Hematopoietic multipotent progenitor cell (in vitro differentiated cells): ENCODE data around the gene SCMH1. TPM values are rescaled to one million over a fixed set of nuclear protein-coding genes. Genes with fewer than 3 reads are reported as not detected.
"Not testable (repeated sequence)": the region's sequence is repeated elsewhere in the genome, so short reads cannot be mapped to it uniquely, and the experiment has no call there.

ENCODE experiments used
- DNase-seq, 3 donors: peaks; one replicate each; pipeline ENCODE4 v3.0.0-alpha.2; 2011 to 2015; ENCODE audit warnings: low read depth in 2 of 3, low spot score in 2 of 3
- total RNA-seq: library from RNA; depleted of rRNA; stranded (reverse); fragments of >200 nt; gene quantifications from one replicate; pipeline ENCODE4 v1.2.3, GENCODE V29; 2012

Gene SCMH1
- total RNA-seq, 1 donor: 39.3 TPM

DNA sequence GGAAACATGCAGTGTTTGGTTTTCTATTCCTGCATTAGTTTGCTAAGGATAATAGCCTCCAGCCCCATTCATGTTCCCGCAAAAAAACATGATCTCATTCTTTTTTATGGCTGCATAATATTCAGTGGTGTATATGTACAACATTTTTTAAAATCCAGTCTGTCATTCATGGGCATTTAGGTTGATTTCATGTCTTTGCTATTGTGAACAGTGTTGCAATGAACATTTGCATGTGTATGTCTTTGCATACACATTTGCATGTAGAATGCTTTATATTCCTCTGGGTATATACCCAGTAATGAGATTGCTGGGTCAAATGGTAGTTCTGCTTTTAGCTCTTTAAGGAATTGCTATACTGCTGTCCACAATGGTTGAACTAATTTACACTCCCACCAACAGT lies 9.0 kb upstream of the SCMH1 start:
- DNase-seq: not testable (repeated sequence)

DNA sequence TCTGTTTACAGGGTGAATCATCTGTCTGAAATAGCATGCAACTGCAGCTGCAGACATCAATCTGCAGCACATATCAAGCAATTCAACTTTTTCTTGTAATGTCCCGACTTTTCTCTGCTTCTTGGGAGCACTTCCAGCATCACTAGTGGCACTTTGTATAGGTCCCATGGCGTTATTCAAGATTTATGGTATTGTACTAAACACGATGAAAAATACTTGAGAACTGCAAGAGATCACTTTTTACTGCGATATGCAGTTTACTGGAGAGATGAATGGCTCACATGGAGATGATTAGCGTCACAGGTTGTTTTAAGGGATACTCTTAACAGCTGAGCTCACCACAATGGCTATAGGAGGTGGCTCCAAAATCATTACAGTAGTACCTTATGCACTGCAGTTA lies 7.2 kb upstream of the SCMH1 start:
- no peak for DNase-seq

DNA sequence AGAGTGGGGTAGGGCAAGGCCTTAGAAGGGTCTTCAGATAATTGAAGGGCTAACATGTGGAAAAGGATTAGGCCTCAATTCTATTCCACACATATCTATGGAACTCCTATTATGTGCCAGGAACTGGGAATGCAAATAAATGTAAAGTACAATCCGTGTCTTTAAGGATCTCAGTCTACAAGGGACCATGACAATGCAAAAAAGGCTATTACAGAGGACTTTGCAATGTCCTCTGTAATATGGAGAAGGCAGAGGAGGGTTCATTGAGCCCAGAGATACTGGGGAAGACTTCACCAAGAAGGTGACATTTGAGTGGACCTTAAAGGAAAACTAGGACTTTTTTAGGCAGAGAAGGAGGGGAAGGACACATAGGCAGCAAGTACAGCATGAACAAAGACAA lies 4.5 kb upstream of the SCMH1 start:
- DNase-seq: no peak

DNA sequence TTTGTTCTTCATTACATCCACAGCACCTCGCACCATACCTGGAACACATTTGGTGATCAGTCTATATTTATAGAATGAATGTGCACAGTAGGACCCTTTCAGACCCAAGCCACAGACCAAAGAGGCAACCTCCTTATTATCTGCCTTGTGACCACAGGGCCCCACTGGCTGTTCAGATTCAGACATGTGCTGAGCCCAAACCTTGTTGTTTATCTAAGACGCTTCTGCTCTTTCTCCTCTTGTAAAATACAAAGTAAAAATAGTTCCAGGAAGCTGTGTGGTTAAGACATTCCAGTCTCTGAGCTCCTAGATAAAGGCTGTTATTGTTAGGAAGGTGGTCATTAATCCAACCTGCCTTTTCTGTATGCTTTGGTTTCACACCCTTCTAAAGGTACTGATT lies 3.6 kb upstream of the SCMH1 start:
- no peak for DNase-seq

DNA sequence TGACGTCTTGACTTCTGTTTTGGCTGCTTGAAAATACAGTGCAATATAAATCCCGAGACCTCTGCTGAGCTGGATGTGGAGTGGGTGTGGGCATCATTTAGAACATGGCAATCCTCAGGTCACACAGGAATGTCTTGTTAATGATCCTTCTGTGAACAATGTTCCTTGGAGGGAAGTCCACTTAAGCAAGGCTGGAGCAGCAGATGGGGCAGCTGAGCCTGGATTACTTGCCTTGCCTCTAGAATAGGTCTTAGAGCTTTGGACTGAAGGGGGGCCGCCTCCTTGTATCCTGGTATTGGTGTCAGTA lies 926 bp upstream of the SCMH1 start:
- no peak for DNase-seq

DNA sequence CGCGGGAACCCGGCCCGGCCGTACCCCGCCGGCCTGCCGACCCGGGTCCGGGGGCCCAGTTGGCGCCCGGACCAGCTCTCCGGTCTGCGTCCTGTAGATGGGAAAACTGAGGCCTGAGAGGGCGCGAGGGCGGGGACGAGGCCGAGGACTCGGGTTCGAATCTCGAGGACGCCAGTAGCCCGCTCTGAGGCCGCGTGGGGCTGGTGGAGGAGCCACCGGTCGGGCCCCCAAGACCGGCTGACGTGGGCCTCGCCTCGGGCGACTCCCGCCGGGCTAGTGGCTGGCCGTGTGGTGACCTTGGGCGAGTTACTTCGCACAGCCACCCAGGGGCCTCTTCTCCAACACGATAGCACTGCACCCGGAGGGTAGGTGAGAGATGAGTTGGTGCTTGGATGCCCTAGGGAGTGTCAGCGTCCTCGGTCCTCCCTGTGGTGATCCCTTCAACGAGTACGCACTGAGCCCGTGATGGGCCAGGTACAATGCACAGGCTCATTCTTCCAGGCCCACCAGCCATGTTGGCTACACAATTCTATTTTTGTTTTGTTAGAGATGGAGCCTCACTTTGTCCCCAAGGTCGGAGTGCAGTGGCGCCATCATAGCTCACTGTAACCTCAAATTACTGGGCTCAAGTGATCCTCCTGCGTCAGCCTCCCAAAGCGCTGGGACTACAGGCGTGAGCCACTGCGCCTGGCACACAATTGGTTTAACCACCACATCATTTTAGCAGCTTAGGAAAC lies 404 bp upstream of the SCMH1 start:
- peak in 2 of 3 donors; percentile 4 to 23 for DNase-seq

DNA sequence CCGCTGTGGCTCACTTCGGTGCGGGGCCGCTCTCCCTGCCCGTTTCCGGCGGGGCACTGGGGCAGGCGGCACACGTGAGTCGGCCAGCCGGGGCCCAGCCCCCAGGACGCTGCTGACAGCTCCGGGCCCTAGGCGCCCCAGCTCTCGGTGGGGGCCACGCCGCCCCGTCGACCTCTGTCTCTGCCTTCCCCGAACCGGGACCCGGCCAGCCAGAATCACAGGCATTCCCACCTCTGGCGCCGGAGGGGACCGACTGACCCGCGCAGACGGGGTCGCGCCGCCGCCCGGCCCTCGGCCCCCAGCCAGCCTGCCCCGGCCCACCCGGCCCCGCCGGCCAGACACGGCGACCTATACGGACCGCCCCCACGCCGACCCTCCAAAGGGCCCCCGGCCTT lies 755 bp downstream of the SCMH1 start:
- DNase-seq: peak; percentile 13 to 58 (median 53)

DNA sequence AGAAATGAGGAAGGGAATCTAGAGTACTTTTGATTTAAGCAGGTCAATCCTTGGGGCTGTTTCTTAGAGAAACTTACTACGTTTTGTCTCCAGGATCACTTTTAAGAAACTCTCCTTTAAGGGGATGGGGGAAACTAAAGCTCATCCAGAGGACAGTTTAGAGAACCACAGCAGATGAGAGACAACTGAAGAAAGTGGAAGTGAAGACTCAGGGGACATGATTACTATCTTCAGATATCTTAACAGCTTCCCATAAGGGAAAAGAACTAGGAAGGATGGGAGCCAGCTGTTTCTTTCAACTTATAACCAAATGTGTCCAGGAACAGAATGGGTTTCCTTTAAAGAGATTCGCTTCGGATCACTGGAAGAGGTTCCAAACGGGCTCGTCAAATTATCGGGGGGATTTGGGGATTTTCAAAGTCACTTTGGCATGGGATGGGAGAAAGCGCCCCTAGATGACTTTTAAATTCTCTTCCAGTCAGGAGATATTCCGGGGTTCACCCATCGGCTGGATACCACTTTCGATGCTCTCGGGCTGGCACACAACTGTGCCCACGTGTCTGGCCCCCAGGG lies 1.2 kb downstream of the SCMH1 start:
- DNase-seq: no peak

DNA sequence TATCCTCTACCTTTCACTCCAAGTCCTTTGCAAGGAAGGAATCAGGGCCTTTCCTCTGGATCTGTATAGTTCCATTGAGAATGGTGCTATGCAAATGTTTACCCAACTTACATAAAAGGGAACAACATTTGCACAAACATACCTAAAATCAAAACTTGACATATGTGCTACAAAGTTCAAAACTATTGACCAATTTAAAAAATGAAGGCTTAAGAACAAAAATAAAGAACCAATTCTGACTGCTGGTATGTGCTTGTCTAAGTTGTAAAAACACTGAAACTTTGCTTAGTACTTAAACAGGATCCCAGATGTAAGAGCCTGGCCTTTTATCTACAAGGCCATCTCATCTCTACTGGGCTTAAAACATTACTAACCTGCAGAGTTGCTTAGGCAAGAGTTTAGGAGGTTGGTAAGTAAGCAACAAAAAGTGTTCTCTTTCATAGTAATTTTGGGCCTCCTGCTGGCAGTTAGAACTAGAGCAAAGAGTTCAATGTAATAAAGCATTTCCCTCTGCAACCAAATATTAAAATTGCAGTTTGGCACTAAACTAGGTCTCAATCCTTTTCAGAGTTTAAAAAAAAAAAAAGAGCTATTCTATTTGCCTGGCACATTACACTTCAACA lies 2.0 kb downstream of the SCMH1 start:
- DNase-seq: peak; percentile 4 to 77 (median 46)

DNA sequence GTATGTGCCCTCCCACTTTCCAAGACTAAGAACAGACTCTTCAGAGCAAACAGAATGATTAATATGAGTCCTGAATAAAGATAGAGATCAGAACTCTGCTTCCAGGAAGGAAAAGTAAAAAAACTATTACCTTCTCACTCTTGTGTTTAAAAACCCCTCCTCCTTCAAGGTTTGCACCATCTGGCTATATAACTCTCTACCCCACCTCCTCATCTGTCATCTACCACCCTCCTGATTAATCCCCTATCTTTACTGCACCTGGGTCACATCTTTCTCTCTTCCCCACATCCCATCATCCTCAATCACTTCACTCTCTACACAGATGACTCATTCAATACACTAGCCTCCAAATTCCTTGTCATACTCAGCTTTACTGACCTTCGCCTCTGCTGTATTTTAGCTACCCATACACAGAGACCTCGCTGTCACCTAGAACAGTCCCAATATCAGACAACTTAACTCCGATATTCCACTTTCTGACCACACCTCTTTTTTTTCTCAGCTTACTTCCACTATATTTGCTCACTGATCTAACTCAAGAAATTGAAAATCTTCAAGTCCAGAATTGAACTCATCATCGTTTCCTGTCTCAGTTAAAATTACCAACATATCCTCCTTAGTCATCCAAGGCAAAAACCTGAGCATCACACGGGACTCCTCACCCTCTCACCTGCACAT lies 3.7 kb downstream of the SCMH1 start:
- no peak for DNase-seq

DNA sequence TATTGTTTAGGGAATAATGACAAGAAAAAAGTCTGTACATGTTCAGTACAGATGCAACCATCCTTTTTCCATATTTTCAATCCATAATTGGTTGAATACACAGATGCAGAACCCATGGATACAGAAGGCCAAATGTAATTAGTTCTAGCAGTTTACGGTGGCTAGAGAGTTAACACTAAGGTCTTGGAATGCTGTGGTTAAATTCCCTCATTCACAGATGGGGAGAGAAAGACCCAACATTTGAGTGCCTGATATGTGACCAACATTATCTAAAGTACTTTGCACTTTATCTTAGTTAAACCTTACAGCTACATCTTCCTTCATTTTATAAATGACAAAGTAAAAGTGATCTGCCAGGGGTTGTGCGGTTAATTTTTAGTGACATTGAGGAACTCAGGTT lies 5.3 kb downstream of the SCMH1 start:
- peak in 1 of 3 donors; percentile 33 for DNase-seq

DNA sequence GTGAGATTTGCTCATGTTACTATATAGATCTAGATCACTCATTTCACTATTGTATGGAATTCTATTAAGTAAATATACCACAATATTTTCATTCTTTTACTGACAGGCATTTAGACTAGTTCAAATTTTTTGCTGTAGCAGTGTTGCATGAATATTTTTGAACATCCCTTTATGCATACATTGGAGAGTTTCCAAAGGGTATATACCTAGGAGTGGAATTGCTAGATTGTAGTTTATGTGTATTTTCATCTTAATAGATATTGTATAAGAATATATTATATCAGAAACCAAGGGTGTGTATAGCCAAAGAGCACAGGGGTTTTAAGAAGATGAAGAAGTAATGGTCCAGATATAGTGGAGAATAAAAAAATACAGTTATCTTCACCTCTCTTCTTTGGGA lies 6.2 kb downstream of the SCMH1 start:
- DNase-seq: no peak

DNA sequence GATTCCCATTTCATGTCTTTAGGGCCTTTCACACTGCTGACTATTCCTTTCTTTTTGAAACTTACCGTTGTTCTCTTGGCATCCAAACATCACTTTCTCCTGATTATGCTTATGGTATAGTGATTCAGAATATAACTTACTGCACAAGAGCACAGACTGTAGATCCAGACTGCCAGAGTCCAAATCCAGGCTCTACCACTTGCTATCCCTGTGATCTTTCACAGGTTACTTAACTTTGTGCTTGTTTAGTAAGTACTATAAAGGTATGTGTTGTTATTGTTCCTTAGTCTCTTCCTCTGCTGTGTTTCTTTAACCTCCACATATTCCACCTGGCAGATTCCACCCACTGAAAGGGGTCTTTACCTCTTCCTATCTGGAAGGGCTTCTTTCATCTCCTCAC lies 8.4 kb downstream of the SCMH1 start:
- no peak for DNase-seq

DNA sequence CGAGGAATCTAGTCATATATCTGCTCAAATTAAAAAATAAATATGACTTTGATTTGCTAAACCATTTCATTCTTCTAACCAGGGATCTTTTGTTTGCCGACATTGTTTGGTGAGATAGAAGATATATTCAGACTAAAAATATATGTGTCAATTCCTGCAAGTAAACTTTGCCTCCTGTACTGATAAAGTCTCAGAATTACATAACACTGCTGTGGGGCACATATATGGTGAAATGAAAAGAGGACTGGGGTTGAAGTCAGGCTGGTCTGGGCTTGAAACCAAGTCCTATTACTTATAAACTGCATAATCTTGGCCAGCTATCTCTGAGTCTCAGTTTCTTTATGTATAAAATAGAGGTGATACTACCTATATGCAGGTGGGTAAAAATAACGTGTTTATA lies 9.8 kb downstream of the SCMH1 start:
- DNase-seq: no peak

DNA sequence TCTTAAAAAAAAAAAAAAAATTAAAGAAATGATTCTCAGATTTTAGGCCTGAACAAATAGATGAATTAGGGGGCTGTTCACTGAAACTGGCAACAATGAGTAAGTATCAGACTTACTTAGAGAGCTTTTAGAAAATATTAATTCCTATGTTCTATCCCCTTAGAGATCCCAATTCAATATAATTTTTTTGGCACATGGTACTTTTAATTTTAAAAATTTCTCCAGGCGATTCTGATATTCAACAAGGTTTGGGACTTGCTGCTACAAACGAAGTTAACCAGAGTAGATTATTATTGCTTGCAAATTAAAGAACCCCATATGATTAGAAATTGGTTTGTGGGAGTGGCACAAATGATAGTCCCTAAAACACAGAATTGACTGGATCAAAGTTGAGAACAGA lies 11.4 kb downstream of the SCMH1 start:
- no peak for DNase-seq

DNA sequence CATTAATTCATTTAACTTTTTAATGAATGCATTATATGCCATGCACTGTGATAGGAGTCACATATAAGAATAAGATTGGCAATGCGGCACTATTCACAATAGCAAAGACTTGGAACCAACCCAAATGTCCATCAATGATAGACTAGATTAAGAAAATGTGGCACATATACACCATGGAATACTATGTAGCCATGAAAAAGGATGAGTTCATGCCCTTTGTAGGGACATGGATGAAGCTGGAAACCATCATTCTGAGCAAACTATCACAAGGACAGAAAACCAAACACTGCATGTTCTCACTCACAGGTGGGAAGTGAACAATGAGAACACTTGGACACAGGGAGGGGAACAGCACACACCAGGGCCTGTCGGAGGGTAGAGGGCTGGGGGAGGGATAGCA lies 12.9 kb downstream of the SCMH1 start:
- not testable (repeated sequence) for DNase-seq

DNA sequence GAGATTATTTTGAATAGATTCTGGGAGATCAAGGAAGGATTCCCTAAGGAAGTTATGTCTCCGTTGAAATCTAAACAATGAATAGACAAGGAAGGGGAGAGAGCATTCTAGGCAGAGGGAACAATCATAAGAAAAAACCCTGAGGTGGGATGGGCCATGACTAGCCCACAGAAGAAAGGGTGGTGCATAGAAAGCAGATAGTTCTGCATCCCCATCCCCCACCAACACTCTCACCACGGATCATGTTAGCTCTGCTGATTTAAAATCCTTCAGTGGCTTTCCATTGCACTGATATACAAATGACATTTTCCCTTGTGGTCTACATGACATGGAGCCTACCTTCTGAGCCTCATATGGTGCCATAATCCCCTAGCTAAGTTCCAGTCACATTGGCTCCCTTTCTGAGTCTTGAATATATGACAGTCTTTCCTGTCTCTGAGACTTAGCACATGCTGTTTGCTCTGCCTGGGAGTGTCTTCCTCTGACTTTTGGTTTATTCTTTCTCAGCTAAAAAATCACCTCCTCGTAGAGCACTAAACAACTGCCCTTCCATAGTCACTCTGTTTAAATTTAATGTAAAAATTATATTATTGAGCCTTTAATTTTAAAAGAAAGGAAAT lies 15.2 kb downstream of the SCMH1 start:
- no peak for DNase-seq

DNA sequence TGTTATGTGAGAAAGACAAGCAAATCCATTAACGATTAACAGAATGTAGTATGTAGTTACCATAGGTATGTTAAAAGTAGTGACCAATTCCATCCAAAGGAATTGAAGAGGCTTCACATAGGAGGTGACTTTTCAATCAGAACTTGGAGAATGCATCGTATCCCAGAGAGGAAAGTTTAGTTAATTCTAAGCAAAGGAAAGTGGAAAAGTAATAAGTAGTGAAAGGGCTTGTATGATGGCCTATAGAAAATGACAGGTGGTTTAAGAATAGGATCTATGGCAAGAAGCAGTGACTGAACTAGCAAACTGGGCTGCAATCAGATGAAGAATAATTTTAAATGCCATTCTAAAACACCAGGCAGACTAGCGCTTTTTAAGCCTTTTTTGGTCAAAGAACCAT lies 16.6 kb downstream of the SCMH1 start:
- no peak for DNase-seq

DNA sequence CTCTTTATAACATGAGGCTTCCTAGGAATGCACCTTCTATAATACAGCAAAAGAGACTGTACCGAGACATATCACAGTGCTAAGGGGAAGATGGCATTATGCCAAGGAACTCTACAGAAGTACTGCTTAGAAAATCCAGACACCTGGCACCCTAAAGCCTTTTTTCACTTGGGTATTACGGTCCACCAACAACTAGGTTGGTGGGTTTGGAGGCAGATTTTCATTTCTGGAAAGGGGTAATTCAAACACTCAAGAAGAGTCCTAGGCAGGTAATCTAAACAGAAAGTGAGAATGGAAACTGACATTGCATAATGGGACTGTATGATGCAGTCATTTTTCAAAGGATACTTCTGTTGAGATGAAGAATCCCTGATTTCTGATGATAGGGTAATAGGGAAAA lies 19.6 kb downstream of the SCMH1 start:
- peak in 1 of 3 donors; percentile 54 for DNase-seq

DNA sequence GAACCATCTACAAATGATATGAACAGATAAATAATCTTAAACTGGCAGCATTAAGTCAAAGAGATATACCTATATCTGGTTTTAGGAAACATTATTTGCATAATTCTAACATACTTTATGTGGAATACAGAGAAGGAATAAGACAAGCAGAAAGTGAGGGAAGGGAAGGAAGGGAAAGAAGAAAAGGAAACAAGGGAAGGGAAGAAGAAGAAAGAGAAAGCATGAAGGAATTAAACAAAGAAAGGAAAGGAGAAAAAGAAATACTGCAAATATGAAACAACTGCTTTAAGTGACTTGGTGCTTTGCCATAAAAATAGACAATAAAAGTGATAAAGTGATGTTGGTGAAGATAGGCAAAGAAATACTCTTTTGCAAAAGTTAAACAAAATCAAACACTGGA lies 20.1 kb downstream of the SCMH1 start:
- no peak for DNase-seq

DNA sequence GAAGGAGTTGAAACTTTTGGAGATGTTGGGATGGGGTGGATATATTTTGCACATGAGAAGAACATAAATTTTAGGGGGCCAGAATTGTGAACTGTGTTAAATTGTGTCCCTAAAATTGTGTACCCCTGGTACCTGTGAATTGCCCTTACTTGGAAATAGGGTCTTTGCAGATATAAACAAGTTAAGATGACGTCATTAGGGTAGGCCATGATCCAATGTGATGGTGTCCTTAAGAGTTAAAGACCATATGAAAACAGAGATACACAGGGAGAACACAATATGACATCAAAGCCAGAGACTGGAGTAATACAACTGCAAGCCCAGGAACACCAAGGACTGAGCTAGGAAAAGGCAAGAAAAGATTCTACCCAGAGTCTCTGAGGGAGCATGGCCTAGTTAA lies 24.0 kb downstream of the SCMH1 start:
- no peak for DNase-seq

DNA sequence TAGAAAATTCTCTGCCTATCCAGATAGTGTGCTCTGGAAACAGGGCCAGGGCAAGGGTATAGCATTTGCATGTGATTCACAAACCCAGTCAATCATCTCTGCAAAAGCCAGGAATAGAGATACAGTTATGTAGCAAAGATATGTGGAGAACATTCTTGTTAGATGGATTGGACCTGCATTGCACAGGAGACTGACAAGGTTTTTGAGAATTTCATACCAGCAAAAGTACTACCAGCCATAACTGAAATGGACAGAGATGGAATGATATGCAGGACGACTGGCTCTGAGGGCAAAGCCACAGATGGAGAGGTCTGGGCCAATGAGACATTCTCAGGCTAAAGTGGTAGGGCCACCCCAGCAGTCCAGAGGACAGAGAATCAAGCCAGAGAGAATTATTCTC lies 24.7 kb downstream of the SCMH1 start:
- no peak for DNase-seq
